Pulmonary artery endothelial cell (primary cell): Measurements from ENCODE around the gene GRAMD2B. TPM values are rescaled to one million over a fixed set of nuclear protein-coding genes. Genes with fewer than 3 reads are reported as not detected.
"Not testable (repeated sequence)": the region's sequence is repeated elsewhere in the genome, so short reads cannot be mapped to it uniquely, and the experiment has no call there.

Experiments used
- DNase-seq: peaks from one replicate; pipeline ENCODE4 v3.0.0-alpha.2; 2011; ENCODE audit warnings: low read depth, low spot score
- total RNA-seq: library from RNA; depleted of rRNA; stranded (reverse); fragments of >200 nt; gene quantifications from 2 replicates; pipeline ENCODE4 v1.2.3, GENCODE V29; 2014

Gene GRAMD2B
- total RNA-seq, 1 donor from 2014 or later = 2.0 TPM

- no peak for DNase-seq
Observed at GRCh38 chr5:126410623-126411022, 12.6 kb upstream of the GRAMD2B start.

GRCh38 chr5:126413856-126414255, 9.4 kb upstream of the GRAMD2B start:
- DNase-seq = no peak

GRCh38 chr5:126414874-126415502, 8.2 kb upstream of the GRAMD2B start:
- no peak for DNase-seq

- DNase-seq = no peak
Observed at GRCh38 chr5:126415789-126416188, 7.4 kb upstream of the GRAMD2B start.

- no peak for DNase-seq
Observed at GRCh38 chr5:126416266-126416925, 6.8 kb upstream of the GRAMD2B start.

- DNase-seq = no peak
Observed at GRCh38 chr5:126417178-126417577, 6.0 kb upstream of the GRAMD2B start.

GRCh38 chr5:126419102-126419501, 4.1 kb upstream of the GRAMD2B start:
- no peak for DNase-seq

GRCh38 chr5:126428421-126428820, 5.2 kb downstream of the GRAMD2B start:
- DNase-seq = no peak

- DNase-seq = no peak
Observed at GRCh38 chr5:126430631-126431030, 7.4 kb downstream of the GRAMD2B start.

GRCh38 chr5:126433701-126434100, 10.5 kb downstream of the GRAMD2B start:
- DNase-seq = no peak

GRCh38 chr5:126435261-126435660, 12.1 kb downstream of the GRAMD2B start:
- DNase-seq = no peak

- DNase-seq = no peak
Observed at GRCh38 chr5:126435714-126436113, 12.5 kb downstream of the GRAMD2B start.

- no peak for DNase-seq
Observed at GRCh38 chr5:126437721-126438120, 14.5 kb downstream of the GRAMD2B start.

GRCh38 chr5:126438267-126438666, 15.1 kb downstream of the GRAMD2B start:
- no peak for DNase-seq

- DNase-seq = no peak
Observed at GRCh38 chr5:126438868-126439267, 15.7 kb downstream of the GRAMD2B start.

GRCh38 chr5:126439724-126440123, 16.5 kb downstream of the GRAMD2B start:
- DNase-seq = not testable (repeated sequence)

GRCh38 chr5:126441230-126441629, 18.0 kb downstream of the GRAMD2B start:
- no peak for DNase-seq

GRCh38 chr5:126443374-126443851, 20.2 kb downstream of the GRAMD2B start:
- DNase-seq = no peak

- no peak for DNase-seq
Observed at GRCh38 chr5:126444137-126444536, 20.9 kb downstream of the GRAMD2B start.

- no peak for DNase-seq
Observed at GRCh38 chr5:126445502-126446174, 22.4 kb downstream of the GRAMD2B start.

- DNase-seq = no peak
Observed at GRCh38 chr5:126446498-126447224, 23.5 kb downstream of the GRAMD2B start.

- DNase-seq = no peak
Observed at GRCh38 chr5:126448720-126449119, 25.5 kb downstream of the GRAMD2B start.
